Natural killer cell (primary cell): Measurements from ENCODE around the gene TUBAL3. TPM values are rescaled to one million over a fixed set of nuclear protein-coding genes. Genes with fewer than 3 reads are reported as not detected.
A peak's percentile ranks its signal among the peaks of the same experiment; 100 is the strongest.

Experiments
- ATAC-seq, 3 donors: fragments of 150-1000 bp in 2 of 3; fragments of 200-7000 bp in 1 of 3; cut with Tn5 transposase; 1 replicate in 1 of 3; 2 replicates in 2 of 3; pipeline ENCODE4 v1.10.0; 2021; ENCODE audit warnings: mild to moderate bottlenecking in 2 of 3, moderate library complexity in 2 of 3
- DNase-seq, 2 donors: peaks; one replicate each; pipeline versions ENCODE4 v3.0.0 to v3.0.0-alpha.2; 2013 to 2021; ENCODE audit warnings: mixed read lengths in 1 of 2
- H3K27ac ChIP-seq: one replicate; pipeline ENCODE4 v1.5.1; 2013; ENCODE audit warnings: mild to moderate bottlenecking, low read length
- H3K27me3 ChIP-seq: one replicate; pipeline ENCODE4 v1.6.1; 2013; ENCODE audit warnings: low read length; ENCODE audit not compliant: control insufficient read depth, insufficient read depth
- H3K36me3 ChIP-seq: one replicate; pipeline ENCODE4 v1.6.1; 2013; ENCODE audit warnings: low read length; ENCODE audit not compliant: control insufficient read depth, insufficient read depth
- H3K4me1 ChIP-seq: one replicate; pipeline ENCODE4 v1.6.1; 2013; ENCODE audit warnings: low read length; ENCODE audit not compliant: control insufficient read depth, insufficient read depth
- H3K4me3 ChIP-seq: one replicate; pipeline ENCODE4 v1.5.1; 2013; ENCODE audit warnings: low read length
- H3K9me3 ChIP-seq: one replicate; pipeline ENCODE4 v1.6.1; 2013; ENCODE audit warnings: low read length; ENCODE audit not compliant: control insufficient read depth, insufficient read depth
- H3K27ac Mint-ChIP-seq, 2 donors: one replicate each; pipeline ENCODE4 v1.8.0; 2022; ENCODE audit warnings: mild to moderate bottlenecking in 2 of 2, mixed read lengths in 2 of 2, moderate library complexity in 1 of 2
- H3K27me3 Mint-ChIP-seq, 2 donors: one replicate each; pipeline ENCODE4 v1.8.0; 2022; ENCODE audit warnings: low read depth in 2 of 2, mixed read lengths in 2 of 2
- H3K36me3 Mint-ChIP-seq: one replicate; pipeline ENCODE4 v1.8.0; 2022; ENCODE audit warnings: mixed read lengths
- H3K4me1 Mint-ChIP-seq, 2 donors: one replicate each; pipeline ENCODE4 v1.8.0; 2022; ENCODE audit warnings: mixed read lengths in 2 of 2
- H3K4me3 Mint-ChIP-seq: one replicate; pipeline ENCODE4 v1.8.0; 2022; ENCODE audit warnings: mild to moderate bottlenecking, moderate library complexity, mixed read lengths
- H3K9me3 Mint-ChIP-seq, 2 donors: one replicate each; pipeline ENCODE4 v1.8.0; 2022; ENCODE audit warnings: mixed read lengths in 2 of 2
- WGBS: methylation state at CpG from one replicate; pipeline ENCODE4 v1.1.7; 2013; ENCODE audit warnings: missing lambda C conversion rate; ENCODE audit not compliant: insufficient coverage; 5-methylcytosine and 5-hydroxymethylcytosine counted together
- intact Hi-C: fragments of 100-400 bp; cut with micrococcal nuclease; formaldehyde crosslinking; loops from one replicate; pipeline ENCODE4 v1.14.2; 2022
- total RNA-seq, 4 donors: library from RNA; stranded (reverse); fragments of 120-200 nt in 1 of 4; gene quantifications; one replicate each; pipeline versions ENCODE4 v1.2.3 to v1.2.4, GENCODE V29; 2013 to 2022
- TF ChIP-seq, protein P1 (sequence below): fragments of 200-600 bp; IDR thresholded peaks from one replicate; pipeline ENCODE4 v1.8.0; 2022; ENCODE audit warnings: antibody characterized with exemption

TUBAL3 gene
- total RNA-seq, 3 donors from 2014 or later (not counting 1 experiment from before 2014, with no cell fraction given) = not detected

GRCh38 chr10:5434017-5434753 lies 29.6 kb upstream of the TUBAL3 start:
- H3K27ac Mint-ChIP-seq = peak overlapping the region in 1 of 2 donors; percentile 31
- no peak overlapping the region for H3K27ac ChIP-seq
- WGBS = 0% methylated on average over 1 of the region's 3 CpGs
- no peaks in the 10 kb centered on the region for H3K4me1 ChIP-seq
- no peaks in the 10 kb centered on the region for H3K9me3 Mint-ChIP-seq
- H3K4me3 ChIP-seq = no peak overlapping the region
- H3K36me3 ChIP-seq = no peaks in the 10 kb centered on the region
- no peaks in the 10 kb centered on the region for H3K27me3 ChIP-seq
- ATAC-seq (peak; percentile 56 to 72 (median 71)), DNase-seq (peak in 1 of 2 donors; percentile 66)
- H3K4me1 Mint-ChIP-seq = peaks cover 9 to 10% of the 10 kb centered on the region in 2 donors
- TF ChIP-seq, protein P1, sequence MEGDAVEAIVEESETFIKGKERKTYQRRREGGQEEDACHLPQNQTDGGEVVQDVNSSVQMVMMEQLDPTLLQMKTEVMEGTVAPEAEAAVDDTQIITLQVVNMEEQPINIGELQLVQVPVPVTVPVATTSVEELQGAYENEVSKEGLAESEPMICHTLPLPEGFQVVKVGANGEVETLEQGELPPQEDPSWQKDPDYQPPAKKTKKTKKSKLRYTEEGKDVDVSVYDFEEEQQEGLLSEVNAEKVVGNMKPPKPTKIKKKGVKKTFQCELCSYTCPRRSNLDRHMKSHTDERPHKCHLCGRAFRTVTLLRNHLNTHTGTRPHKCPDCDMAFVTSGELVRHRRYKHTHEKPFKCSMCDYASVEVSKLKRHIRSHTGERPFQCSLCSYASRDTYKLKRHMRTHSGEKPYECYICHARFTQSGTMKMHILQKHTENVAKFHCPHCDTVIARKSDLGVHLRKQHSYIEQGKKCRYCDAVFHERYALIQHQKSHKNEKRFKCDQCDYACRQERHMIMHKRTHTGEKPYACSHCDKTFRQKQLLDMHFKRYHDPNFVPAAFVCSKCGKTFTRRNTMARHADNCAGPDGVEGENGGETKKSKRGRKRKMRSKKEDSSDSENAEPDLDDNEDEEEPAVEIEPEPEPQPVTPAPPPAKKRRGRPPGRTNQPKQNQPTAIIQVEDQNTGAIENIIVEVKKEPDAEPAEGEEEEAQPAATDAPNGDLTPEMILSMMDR = peak; percentile 76
- intact Hi-C loops = loop anchor here (1.0 kb wide), 1 partner anchor 585 kb away; no protein-coding TSS in a partner anchor
- H3K27me3 Mint-ChIP-seq = no peaks in the 10 kb centered on the region
- no peaks in the 10 kb centered on the region for H3K9me3 ChIP-seq
- H3K4me3 Mint-ChIP-seq = no peak overlapping the region
- H3K36me3 Mint-ChIP-seq = peaks cover 6% of the 10 kb centered on the region

GRCh38 chr10:5433182-5433581 lies 28.6 kb upstream of the TUBAL3 start:
- Mint-ChIP-seq H3K4me3 (no peak overlapping the region), H3K4me1 (peaks cover 9 to 10% of the 10 kb centered on the region in 2 donors), H3K36me3 (peaks cover 6% of the 10 kb centered on the region), H3K9me3 (no peaks in the 10 kb centered on the region), H3K27ac (no peak overlapping the region), H3K27me3 (no peaks in the 10 kb centered on the region)
- 95% methylated on average over 1 of the region's 1 CpG for WGBS
- intact Hi-C loops = no loop called here
- no peak for ATAC-seq
- H3K36me3 ChIP-seq = no peaks in the 10 kb centered on the region
- H3K4me1 ChIP-seq = no peaks in the 10 kb centered on the region
- no peak for DNase-seq
- H3K27me3 ChIP-seq = no peaks in the 10 kb centered on the region
- H3K4me3 ChIP-seq = no peak overlapping the region
- H3K27ac ChIP-seq = no peak overlapping the region
- TF ChIP-seq, protein P1 = no peak
- H3K9me3 ChIP-seq = no peaks in the 10 kb centered on the region

GRCh38 chr10:5428133-5428532 lies 23.5 kb upstream of the TUBAL3 start:
- Histone ChIP-seq H3K4me3 (no peak overlapping the region), H3K36me3 (no peaks in the 10 kb centered on the region), H3K4me1 (no peaks in the 10 kb centered on the region), H3K27ac (no peak overlapping the region), H3K9me3 (no peaks in the 10 kb centered on the region), H3K27me3 (no peaks in the 10 kb centered on the region)
- Mint-ChIP-seq H3K27ac (no peak overlapping the region), H3K4me3 (no peak overlapping the region), H3K4me1 (no peaks in the 10 kb centered on the region), H3K27me3 (no peaks in the 10 kb centered on the region), H3K9me3 (no peaks in the 10 kb centered on the region), H3K36me3 (peaks cover 6% of the 10 kb centered on the region)
- TF ChIP-seq, protein P1 = no peak
- no peak for ATAC-seq
- intact Hi-C loops = no loop called here
- 75% methylated on average over 2 of the region's 2 CpGs for WGBS
- DNase-seq = no peak
